ENCODE data around the gene OR51B2.
A peak's percentile ranks its signal among the peaks of the same experiment; 100 is the strongest.
"Not testable (repeated sequence)": the region's sequence is repeated elsewhere in the genome, so short reads cannot be mapped to it uniquely, and the experiment has no call there.

OR51B2 gene

DNA sequence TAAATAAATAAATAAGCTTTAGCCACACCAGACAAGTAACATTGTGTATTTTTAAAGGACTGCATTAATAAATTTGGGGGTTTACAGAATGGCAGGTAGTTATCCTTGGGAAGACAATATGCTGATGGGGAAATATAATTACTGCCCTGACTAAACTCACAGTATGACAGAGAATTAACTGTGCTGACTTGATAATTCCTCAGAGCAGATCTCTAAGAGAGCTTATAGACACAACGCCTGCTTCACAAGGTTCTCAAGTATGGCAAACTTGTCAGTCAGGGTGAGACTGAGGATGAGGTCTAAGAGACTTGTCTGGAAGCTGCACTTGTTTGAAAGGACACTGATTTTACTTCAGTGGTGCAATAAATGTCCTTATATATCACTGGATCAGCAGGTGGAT lies 25.6 kb downstream of the OR51B2 start:
- no peak for DNase-seq (ENCODE audit: low read depth)
- TF ChIP-seq, protein P1, sequence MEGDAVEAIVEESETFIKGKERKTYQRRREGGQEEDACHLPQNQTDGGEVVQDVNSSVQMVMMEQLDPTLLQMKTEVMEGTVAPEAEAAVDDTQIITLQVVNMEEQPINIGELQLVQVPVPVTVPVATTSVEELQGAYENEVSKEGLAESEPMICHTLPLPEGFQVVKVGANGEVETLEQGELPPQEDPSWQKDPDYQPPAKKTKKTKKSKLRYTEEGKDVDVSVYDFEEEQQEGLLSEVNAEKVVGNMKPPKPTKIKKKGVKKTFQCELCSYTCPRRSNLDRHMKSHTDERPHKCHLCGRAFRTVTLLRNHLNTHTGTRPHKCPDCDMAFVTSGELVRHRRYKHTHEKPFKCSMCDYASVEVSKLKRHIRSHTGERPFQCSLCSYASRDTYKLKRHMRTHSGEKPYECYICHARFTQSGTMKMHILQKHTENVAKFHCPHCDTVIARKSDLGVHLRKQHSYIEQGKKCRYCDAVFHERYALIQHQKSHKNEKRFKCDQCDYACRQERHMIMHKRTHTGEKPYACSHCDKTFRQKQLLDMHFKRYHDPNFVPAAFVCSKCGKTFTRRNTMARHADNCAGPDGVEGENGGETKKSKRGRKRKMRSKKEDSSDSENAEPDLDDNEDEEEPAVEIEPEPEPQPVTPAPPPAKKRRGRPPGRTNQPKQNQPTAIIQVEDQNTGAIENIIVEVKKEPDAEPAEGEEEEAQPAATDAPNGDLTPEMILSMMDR (IDR thresholded peaks at IDR 0.05; ENCODE audit: control insufficient read depth, insufficient read depth, low read depth, low read length, missing control alignments): no peak
- H3K4me3 ChIP-seq (ENCODE audit: control insufficient read depth, low read depth, low read length): no peak overlapping the region

DNA sequence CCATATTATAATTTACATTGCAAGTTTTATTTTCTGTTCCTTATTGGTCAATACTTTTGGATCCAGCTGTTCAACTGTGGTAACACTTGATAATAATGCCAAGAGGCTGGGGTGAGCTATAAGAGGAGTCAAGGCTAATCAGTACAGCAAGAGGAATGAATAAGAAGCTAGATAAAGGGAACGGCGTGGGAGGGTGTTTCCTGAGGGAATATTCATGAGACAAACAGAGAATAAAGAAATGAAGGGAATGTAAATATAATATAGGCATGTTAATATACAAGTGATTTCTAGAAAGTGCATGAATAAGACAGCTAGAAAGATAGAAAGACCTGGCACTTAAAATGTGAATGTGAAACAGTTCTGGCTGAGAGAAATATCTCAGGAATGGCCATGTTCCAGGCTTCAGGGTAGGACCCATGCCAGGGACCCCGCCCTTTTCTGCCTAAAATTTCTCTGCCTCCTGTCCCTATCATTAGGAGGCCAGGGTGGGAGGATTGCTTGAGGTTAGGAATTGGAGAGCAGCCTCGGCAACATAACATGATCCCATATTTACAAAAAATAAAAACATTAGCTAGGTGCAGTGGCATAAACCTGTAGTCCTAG lies 26.3 kb downstream of the OR51B2 start:
- no peak for DNase-seq (ENCODE audit: low read depth)
- TF ChIP-seq, protein P1 (IDR thresholded peaks at IDR 0.05; ENCODE audit: control insufficient read depth, insufficient read depth, low read depth, low read length, missing control alignments): no peak
- H3K4me3 ChIP-seq (ENCODE audit: control insufficient read depth, low read depth, low read length): no peak overlapping the region

DNA sequence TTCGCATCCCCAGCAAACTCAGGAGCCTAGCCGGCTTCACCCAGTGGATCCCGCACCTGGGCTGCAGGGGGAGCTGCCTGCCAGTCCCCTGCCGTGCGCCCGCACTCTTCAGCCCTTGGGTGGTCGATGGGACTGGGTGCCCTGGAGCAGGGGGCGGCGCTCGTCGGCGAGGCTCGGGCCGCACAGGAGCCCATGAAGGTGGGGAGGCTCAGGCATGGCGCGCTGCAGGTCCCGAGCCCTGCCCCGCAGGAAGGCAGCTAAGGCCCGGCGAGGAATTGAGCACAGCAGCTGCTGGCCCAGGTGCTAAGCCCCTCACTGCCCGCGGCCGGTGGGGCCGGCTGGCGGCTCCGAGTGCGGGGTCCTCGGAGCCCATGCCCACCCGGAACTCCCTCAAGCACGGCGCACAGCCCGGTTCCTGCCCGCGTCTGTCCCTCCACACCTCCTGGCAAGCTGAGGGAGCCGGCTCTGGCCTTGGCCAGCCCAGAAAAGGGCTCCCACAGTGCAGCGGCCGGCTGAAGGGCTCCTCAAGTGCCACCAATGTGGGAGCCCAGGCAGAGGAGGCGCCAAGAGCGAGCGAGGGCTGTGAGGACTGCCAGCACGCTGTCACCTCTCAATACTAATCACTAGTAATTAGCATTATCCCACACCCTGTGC lies 29.6 kb downstream of the OR51B2 start:
- DNase-seq (ENCODE audit: low read depth); H3K4me3 ChIP-seq (ENCODE audit: control insufficient read depth, low read depth, low read length): not testable (repeated sequence)

DNA sequence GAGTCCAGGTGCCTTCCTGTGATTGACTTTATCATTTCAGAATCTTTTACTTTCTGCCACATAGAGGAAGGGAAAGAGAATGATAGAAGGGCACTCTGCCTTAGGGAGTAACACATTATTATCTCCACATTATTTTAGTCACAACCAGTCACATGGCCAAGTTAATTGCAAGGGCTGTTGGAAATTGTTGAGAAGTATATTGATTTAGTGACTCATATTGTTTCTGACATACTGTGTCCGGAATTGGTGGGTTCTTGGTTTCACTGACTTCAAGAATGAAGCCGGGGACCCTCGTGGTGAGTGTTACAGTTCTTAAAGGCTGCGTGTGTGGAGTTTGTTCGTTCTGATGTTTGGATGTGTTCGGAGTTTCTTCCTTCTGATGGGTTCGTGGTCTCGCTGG lies 31.1 kb downstream of the OR51B2 start:
- H3K4me3 ChIP-seq (ENCODE audit: control insufficient read depth, low read depth, low read length): no peak overlapping the region
- DNase-seq (ENCODE audit: low read depth): no peak
- TF ChIP-seq, protein P1 (IDR thresholded peaks at IDR 0.05; ENCODE audit: control insufficient read depth, insufficient read depth, low read depth, low read length, missing control alignments): no peak

DNA sequence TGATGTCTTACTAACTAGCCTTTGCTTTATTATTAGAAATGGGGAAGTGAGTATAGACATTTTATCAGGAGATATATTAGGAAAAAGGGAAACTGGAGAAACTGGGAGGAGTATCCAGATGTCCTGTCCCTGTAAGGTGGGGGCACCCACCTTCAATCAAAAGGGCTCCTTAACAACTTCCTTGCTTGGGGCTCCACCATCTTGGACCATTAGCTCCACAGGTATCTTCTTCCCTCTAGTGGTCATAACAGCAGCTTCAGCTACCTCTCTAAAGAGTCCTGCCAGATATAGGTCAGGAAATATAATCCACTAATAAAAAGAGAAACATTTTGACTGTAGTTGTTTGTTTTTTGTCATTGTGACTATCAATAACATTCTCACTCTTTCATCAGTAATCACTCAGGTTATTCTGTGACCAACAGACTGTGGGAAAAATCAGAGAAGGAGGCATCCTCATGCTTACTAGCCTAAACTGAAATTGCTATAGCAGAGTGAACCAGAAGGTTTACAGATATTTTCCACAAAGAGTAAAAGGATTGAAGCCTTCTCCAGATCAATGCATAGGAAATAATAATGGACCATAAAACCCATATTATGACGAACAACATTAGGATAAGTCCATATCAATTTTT lies 32.8 kb downstream of the OR51B2 start:
- TF ChIP-seq, protein P1 (IDR thresholded peaks at IDR 0.05; ENCODE audit: control insufficient read depth, insufficient read depth, low read depth, low read length, missing control alignments): peak; percentile 70
- no peak for DNase-seq (ENCODE audit: low read depth)
- H3K4me3 ChIP-seq (ENCODE audit: control insufficient read depth, low read depth, low read length): no peak overlapping the region

DNA sequence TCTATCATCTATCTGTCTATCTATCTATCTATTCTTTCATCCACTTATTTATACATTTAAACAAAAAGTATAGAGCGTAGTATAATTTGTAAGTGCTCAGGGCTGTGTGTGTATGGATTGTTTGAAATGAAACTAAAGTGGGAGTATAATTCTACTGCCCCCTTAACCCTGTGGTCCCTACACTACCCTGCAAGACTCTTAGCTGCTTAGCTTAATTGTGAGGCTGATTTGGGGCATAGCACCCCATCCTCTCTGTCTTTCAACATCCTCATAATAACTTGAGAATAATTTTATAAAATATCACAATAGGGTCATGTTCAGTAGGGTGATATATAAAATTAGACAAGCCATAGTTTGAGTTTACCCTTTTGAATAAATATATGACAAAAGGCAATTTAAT lies 34.0 kb downstream of the OR51B2 start:
- TF ChIP-seq, protein P1 (IDR thresholded peaks at IDR 0.05; ENCODE audit: control insufficient read depth, insufficient read depth, low read depth, low read length, missing control alignments): no peak
- DNase-seq (ENCODE audit: low read depth): no peak
- no peak overlapping the region for H3K4me3 ChIP-seq (ENCODE audit: control insufficient read depth, low read depth, low read length)

DNA sequence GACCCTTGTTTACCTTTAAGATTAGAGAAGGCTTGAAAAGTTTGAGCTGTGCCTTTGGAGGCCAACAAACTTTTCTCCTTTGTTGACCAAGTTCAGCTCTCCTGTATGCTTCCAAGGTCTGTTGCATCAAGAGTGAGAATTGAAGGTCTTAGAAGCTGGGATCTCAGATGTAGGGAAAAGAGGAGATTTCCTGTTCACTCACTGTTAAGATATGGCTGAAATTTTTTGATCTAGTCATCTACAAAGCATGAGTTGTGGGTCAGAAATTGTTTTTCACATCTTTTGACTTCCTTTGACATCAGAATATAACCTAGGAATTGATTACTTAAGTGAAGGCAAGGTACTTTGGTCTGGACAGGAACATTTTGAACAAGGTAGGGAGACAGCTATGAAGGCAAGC lies 34.4 kb downstream of the OR51B2 start:
- DNase-seq (ENCODE audit: low read depth): no peak
- no peak overlapping the region for H3K4me3 ChIP-seq (ENCODE audit: control insufficient read depth, low read depth, low read length)
- TF ChIP-seq, protein P1 (IDR thresholded peaks at IDR 0.05; ENCODE audit: control insufficient read depth, insufficient read depth, low read depth, low read length, missing control alignments): no peak
